Lower leg skin (tissue), 4 donors: ENCODE data around the gene SLC13A3. TPM values are rescaled to one million over a fixed set of nuclear protein-coding genes. Genes with fewer than 3 reads are reported as not detected.
A peak's percentile ranks its signal among the peaks of the same experiment; 100 is the strongest.

Source experiments
- DNase-seq, 2 donors: peaks; one replicate each; pipeline ENCODE4 v3.0.0-alpha.2; 2019; ENCODE audit warnings: low spot score in 2 of 2
- H3K4me3 ChIP-seq: fragments of 200-600 bp; sonication (generic); 2 replicates; pipeline ENCODE4 v1.5.1; 2017; ENCODE audit warnings: mild to moderate bottlenecking, low read depth; ENCODE audit not compliant: poor library complexity, severe bottlenecking
- POLR2A ChIP-seq, 2 donors: fragments of 450-650 bp; IDR thresholded peaks; one replicate each; pipeline ENCODE4 v1.6.1; 2016 to 2017; ENCODE audit warnings: antibody characterized with exemption in 2 of 2, mild to moderate bottlenecking in 1 of 2, moderate library complexity in 1 of 2
- WGBS, 2 donors: methylation state at CpG; one replicate each; pipeline ENCODE4 v1.1.5; 2018; 5-methylcytosine and 5-hydroxymethylcytosine counted together
- intact Hi-C: fragments of 100-400 bp; cut with DNase I; formaldehyde crosslinking; loops from one replicate; pipeline ENCODE4 v1.15.0; 2023; ENCODE audit warnings: low total_unique reads
- total RNA-seq, 4 donors: library from RNA; depleted of rRNA; stranded (reverse); fragments of >200 nt; gene quantifications; one replicate each; pipeline ENCODE4 v1.1.0, GENCODE V29; 2016
- TF ChIP-seq, protein P1 (sequence below), 3 donors: fragments of 450-650 bp; IDR thresholded peaks; one replicate each; pipeline ENCODE4 v1.5.1; 2016; ENCODE audit warnings: antibody characterized with exemption in 3 of 3, mild to moderate bottlenecking in 3 of 3, moderate library complexity in 2 of 3

The SLC13A3 gene
- total RNA-seq, 4 donors from 2014 or later, result 1.4 to 3.3 (median 1.8) TPM

GRCh38 chr20:46602429-46602828 lies 48.8 kb downstream of the SLC13A3 start:
- 89 to 96% methylated on average over 2 of the region's 2 CpGs for WGBS, 2 donors
- DNase-seq, result no peak
- intact Hi-C loops, result no loop called here
- H3K4me3 ChIP-seq, result no peak overlapping the region
- TF ChIP-seq POLR2A (IDR thresholded peaks at IDR 0.05), result no peak
- TF ChIP-seq, protein P1, sequence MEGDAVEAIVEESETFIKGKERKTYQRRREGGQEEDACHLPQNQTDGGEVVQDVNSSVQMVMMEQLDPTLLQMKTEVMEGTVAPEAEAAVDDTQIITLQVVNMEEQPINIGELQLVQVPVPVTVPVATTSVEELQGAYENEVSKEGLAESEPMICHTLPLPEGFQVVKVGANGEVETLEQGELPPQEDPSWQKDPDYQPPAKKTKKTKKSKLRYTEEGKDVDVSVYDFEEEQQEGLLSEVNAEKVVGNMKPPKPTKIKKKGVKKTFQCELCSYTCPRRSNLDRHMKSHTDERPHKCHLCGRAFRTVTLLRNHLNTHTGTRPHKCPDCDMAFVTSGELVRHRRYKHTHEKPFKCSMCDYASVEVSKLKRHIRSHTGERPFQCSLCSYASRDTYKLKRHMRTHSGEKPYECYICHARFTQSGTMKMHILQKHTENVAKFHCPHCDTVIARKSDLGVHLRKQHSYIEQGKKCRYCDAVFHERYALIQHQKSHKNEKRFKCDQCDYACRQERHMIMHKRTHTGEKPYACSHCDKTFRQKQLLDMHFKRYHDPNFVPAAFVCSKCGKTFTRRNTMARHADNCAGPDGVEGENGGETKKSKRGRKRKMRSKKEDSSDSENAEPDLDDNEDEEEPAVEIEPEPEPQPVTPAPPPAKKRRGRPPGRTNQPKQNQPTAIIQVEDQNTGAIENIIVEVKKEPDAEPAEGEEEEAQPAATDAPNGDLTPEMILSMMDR (IDR thresholded peaks at IDR 0.05), result no peak

GRCh38 chr20:46601603-46602122 lies 49.6 kb downstream of the SLC13A3 start:
- TF ChIP-seq, protein P1 (IDR thresholded peaks at IDR 0.05), result no peak
- TF ChIP-seq POLR2A (IDR thresholded peaks at IDR 0.05), result no peak
- no peak overlapping the region for H3K4me3 ChIP-seq
- DNase-seq, result peak in 1 of 2 donors; percentile 53
- intact Hi-C loops, result no loop called here

DNA sequence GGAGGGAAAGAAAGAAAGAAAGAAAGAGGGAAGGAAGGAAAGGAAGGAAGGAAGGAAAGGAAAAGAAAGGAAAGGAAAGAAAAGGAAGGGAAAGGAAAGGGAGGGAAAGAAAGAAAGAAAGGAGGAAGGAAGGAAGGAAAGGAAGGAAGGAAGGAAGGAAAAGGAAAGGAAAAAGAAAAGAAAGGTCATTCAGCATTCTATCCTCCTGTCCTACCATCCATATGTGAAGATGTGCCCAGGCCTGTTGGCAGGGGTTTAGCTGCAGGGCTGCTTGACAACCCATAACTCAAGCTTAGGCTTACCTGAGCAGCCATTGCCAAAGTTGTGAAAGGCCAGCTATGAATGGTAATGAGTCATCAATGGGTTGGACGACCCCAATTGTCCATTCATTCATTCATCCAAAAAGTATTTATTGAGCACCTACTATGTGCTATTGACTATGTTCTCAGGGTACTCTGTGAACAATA lies 50.9 kb downstream of the SLC13A3 start:
- no peak for DNase-seq
- no peak for TF ChIP-seq POLR2A (IDR thresholded peaks at IDR 0.05)
- TF ChIP-seq, protein P1 (IDR thresholded peaks at IDR 0.05), result no peak
- intact Hi-C loops, result no loop called here
- 45 to 47% methylated on average over 1 of the region's 1 CpG for WGBS, 2 donors
- H3K4me3 ChIP-seq, result no peak overlapping the region

DNA sequence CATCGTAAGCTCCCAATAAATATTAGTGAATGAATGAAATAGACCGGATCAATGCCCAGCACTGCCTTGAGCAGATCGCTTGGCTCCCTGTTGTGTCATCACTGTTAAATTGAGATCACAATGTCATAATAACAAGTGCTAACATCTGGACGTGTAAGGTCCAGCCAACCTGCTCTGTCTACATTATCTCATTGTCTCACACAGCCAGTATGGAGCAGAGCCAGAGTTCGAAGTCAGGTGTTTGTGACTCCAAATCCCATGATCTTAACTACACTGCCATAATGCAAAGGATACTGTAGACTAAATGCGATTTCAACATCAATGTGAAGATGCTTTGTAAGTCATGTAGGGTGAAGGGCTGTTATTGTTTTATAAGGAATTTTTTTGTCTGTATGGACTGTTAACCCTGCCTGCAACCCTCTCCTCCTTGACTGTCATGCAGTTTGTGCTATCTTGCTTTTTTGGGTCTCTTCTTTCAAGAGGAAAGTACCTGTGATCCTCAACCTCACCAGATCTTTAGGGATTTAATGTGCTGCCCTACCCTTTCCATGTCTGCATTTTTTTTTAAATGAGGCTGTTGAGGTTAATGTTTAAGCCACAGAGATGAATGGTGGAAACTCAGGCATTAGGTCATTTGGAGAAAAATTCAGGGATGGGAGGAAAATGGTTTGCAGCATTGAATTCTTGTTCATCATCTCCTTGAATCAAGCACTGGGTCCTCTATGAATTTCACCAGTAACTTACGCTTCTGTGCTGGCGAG lies 51.9 kb downstream of the SLC13A3 start:
- H3K4me3 ChIP-seq, result no peak overlapping the region
- TF ChIP-seq, protein P1 (IDR thresholded peaks at IDR 0.05), result no peak
- no peak for TF ChIP-seq POLR2A (IDR thresholded peaks at IDR 0.05)
- 87 to 92% methylated on average over 8 of the region's 8 CpGs for WGBS, 2 donors
- intact Hi-C loops, result no loop called here
- peak in 1 of 2 donors; percentile 34 for DNase-seq

GRCh38 chr20:46595933-46596332 lies 55.3 kb downstream of the SLC13A3 start:
- intact Hi-C loops, result no loop called here
- peak in 1 of 2 donors; percentile 53 for DNase-seq
- TF ChIP-seq, protein P1 (IDR thresholded peaks at IDR 0.05), result no peak
- no peak for TF ChIP-seq POLR2A (IDR thresholded peaks at IDR 0.05)
- no peak overlapping the region for H3K4me3 ChIP-seq
- WGBS, 2 donors, result 89 to 94% methylated on average over 8 of the region's 8 CpGs
